GM21717 (cell line): ENCODE results near the gene TMEM263.
"Not testable (repeated sequence)": the region's sequence is repeated elsewhere in the genome, so short reads cannot be mapped to it uniquely, and the experiment has no call there.

Source experiments
- ATAC-seq: cut with Tn5 transposase; IDR thresholded peaks from one replicate; pipeline ENCODE4 v1.9.1; 2021; ENCODE audit warnings: mild to moderate bottlenecking, moderate library complexity; ENCODE audit not compliant: unreplicated experiment

The TMEM263 gene

GRCh38 chr12:106955377-106956047 lies at the start of gene TMEM263:
TSS of gene TMEM263 (plus strand) at chr12:106955907. CDS start at chr12:106967117, 11,210 bp downstream.
- ATAC-seq, result peak; percentile 64

GRCh38 chr12:106906715-106907114 lies 49.0 kb upstream of the TMEM263 start:
- no peak for ATAC-seq

- no peak for ATAC-seq
Measured at GRCh38 chr12:106907411-106907810, 48.3 kb upstream of the TMEM263 start.

DNA sequence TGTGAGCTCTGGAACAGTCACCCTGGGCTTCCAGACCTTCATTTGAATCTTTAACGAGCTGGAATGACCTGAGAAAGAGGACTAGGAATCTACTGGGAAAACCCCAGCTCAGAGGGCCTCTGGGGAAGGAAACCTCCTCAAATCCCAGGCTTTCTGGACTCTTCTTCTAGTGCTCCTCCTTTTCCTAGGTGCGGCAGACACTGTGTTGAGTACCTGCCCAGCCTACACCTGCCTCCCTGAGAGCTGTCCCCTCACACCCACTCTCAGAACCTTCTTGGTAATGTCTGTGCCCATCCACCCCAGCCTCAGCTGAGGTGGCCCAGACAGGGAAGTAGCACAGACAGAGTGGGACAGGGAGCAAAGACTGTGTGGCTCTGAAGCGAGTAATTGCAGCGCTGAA lies 47.9 kb upstream of the TMEM263 start:
- no peak for ATAC-seq

DNA sequence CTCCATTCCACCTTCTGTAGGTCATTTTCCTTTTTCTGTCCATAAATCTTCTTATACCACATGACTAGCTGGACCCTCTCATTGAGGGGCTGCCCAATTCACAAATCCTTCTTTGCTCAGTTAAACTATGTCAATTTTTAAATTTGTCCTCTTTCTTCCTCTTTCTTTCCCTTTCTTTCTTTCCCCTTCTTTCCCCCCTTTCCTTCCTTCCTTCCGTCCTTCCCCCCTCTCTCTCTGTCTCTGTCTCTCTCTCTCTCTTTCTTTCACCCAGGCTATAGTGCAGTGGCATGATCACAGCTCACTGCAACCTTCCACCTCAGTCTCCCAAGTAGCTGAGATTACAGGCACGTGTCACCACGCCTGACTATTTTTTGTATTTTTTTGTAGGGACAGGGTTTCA lies 47.1 kb upstream of the TMEM263 start:
- ATAC-seq, result no peak

DNA sequence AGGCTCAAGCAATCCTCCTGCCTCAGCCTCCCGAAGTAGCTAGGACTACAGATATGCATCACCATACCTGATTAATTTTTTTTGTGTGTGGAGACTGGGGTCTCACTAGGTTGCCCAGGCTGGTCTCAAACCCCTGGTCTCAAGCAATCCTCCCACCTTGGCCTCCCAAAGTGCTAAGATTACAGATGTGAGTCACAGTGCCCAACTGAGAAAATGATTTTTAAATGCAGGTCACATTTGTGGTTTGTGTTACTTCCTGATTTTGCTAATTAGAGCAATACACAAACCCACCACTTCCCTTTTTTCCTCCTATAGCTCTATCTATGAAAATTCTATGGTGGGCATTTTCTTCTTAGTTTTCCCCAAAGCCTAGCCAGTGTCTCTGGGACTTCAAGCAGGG lies 45.5 kb upstream of the TMEM263 start:
- ATAC-seq, result peak; percentile 67

DNA sequence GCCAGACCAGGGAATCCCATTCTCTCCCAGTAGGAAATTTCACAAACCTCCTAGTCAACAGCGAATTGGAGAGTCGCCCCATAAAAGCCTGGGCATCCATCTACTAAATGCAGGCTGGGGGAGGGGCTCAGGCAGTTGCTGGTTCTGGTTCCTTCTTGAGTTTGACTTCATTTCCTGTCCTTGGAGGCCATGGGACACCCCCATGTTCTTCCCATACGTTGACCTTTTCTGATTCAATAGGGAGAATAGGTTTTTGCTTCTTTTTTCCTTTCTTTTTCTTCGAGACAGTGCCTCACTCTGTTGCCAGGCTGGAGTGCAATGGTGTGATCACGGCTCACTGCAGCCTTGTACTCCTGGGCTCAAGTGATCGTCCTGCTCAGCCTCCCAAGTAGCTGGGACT lies 44.1 kb upstream of the TMEM263 start:
- no peak for ATAC-seq

DNA sequence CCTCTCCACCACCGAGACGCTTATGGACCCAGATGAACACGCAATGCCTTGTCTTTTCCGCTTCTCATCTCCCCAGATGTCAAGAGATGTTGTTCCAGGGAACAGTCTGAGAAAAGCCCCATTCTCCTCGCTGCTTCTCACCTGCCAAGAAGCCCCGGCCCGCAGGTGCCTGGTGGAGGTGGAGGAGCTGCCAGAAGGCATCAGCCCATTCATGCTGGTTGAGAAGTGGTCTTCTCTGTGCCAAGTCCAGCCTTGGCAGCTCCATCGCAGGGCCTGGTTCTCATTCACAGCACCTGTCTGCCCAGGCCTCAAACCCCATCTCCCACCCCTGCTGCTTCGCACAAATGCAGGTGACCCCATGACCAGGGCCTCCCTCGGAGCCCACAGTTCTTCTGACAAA lies 42.3 kb upstream of the TMEM263 start:
- no peak for ATAC-seq

GRCh38 chr12:106914796-106915634 lies 40.7 kb upstream of the TMEM263 start:
- peak; percentile 68 for ATAC-seq

DNA sequence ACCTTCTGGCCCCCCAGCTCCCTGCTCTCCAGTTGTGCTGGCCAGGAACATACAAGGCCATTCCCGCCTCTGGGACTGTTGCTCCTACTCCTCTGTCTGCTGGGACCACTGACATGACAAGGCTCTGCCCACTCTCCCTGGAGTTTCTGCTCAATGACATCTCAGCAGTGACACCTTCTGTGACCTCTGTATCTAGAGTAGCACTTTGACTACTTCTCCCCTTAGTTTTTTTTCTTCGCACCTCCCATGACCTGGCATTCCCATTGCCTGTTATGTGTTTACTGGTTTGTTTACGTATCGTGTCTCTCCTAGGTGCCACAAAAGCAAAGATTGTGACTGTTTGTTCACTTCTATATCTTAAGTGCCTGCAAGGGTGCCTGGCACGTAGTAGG lies 40.1 kb upstream of the TMEM263 start:
- ATAC-seq, result peak; percentile 14

- no peak for ATAC-seq
Measured at GRCh38 chr12:106917503-106917902, 38.2 kb upstream of the TMEM263 start.

DNA sequence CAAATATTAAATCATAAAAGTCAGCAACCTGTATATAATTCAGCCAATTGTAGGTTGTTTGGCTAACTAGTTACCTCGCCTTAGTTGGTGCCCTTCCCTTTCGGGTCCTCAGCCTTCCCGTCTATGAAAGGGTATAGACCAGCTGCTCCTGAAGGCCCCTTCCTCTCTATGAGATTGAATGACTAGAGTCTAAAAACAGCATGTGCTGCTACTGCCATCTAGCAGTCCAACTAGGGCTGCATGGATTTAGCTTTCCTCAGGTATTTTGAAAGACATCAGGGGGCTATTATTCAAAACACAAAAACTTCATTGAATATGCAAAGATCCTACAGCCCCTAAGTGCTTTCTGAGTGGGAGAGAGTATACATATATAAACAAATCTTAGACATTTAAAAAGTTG lies 37.0 kb upstream of the TMEM263 start:
- no peak for ATAC-seq

DNA sequence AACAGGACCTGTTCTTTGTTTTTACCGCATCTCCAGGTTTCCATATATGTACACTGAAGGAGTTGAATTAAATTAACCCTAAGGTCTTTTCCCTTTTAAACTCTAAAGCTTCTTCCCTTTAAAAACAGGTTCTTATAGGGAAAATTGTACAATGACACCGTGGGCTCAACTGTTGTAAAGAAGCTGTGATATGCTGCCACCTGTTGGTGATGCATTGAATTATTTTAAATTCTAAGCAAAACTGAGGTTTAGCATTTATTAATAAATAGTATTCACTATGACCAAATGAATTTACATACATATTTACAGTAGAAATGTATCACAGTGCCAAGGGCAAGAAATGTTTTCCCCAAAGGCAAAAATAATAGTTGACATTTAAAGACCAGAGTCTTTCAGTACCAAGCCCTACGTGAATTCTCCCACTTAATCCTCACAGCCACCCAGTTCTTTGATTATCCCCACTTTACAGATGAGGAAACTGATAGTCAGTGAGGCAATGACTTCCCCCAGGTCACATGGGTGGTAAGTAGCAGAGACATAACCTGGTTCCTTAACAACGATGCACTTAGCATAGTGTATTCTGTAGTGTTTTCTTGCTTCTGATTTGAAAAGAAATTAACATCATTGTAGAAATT lies 35.7 kb upstream of the TMEM263 start:
- ATAC-seq, result no peak

GRCh38 chr12:106921976-106922375 lies 33.7 kb upstream of the TMEM263 start:
- not testable (repeated sequence) for ATAC-seq

GRCh38 chr12:106923594-106923993 lies 32.1 kb upstream of the TMEM263 start:
- not testable (repeated sequence) for ATAC-seq

GRCh38 chr12:106924268-106924861 lies 31.3 kb upstream of the TMEM263 start:
- ATAC-seq, result no peak

DNA sequence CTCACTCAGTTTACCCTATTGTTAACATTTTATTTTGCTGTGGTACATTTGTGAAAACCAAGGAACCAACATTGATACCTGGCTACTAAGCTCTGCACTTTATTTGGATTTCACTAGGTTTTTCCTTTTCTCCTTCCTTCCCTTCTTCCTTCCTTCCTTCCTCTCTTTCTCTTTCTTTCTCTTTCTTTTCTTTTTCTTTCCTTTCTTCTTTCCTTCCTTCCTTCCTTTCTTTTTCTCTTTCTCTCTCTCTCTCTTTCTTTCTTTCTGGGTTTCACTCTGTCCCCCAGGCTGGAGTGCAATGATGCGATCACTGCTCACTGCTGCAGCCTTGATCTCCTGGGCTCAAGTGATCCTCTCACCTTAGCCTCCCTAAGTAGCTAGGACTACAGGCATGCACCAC lies 29.1 kb upstream of the TMEM263 start:
- no peak for ATAC-seq

- ATAC-seq, result no peak
Measured at GRCh38 chr12:106934277-106934676, 21.4 kb upstream of the TMEM263 start.

GRCh38 chr12:106941481-106942156 lies 14.1 kb upstream of the TMEM263 start:
- ATAC-seq, result no peak

GRCh38 chr12:106942775-106943174 lies 12.9 kb upstream of the TMEM263 start:
- ATAC-seq, result no peak
